ENCODE measurements around the gene LAG3. TPM values are rescaled to one million over a fixed set of nuclear protein-coding genes. Genes with fewer than 3 reads are reported as not detected.

Gene LAG3
- total RNA-seq, 1 experiment from 2014 or later = 1.9 TPM

DNA sequence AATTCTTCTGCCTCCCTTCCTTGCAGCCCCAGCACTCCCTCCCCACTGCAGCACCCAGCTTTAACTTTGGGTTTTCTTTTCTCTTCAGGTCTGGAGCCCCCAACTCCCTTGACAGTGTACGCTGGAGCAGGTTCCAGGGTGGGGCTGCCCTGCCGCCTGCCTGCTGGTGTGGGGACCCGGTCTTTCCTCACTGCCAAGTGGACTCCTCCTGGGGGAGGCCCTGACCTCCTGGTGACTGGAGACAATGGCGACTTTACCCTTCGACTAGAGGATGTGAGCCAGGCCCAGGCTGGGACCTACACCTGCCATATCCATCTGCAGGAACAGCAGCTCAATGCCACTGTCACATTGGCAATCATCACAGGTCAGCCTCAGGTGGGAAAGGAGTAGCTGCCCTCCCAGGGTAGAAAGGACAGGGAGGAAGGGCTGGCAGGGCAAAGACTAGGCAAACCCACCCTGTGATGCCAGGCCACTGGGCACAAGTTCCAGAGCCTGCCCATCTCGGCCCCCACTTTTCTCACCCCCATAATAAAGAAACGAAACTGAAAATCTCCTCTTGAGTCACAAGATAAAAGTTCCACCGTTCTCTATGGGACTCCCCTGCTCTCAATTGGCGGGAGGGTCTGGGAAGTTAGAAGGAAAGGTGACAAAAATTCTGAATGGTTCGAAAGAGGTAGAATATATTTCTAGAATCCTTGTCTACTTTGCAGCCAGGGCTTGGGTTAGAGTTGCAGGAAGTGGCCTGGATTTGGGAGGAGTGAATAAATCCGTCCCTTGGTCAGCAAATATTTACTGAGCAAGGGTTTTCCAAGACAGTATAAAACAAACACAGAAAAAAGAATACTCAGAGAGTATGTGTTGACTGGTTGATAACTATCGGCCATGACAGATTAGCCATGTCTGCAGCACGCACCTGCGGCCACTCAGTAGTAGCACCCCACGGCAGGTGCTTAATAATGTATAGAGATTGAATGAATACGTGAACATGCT, 3.2 kb downstream of the LAG3 start:
- Mint-ChIP-seq H3K27ac (ENCODE audit: unreplicated experiment) (peak overlapping the region; percentile 5), H3K36me3 (ENCODE audit: insufficient read depth, unreplicated experiment) (no peaks in the 10 kb centered on the region), H3K4me3 (ENCODE audit: unreplicated experiment) (peak overlapping the region; percentile 0), H3K4me1 (ENCODE audit: low read depth, unreplicated experiment) (peaks cover 49% of the 10 kb centered on the region), H3K9me3 (ENCODE audit: unreplicated experiment) (no peaks in the 10 kb centered on the region), H3K27me3 (ENCODE audit: insufficient read depth, unreplicated experiment) (no peaks in the 10 kb centered on the region)
- H3K9me3 ChIP-seq = no peaks in the 10 kb centered on the region
- intact Hi-C loops (cut with micrococcal nuclease; ENCODE audit: unreplicated experiment) = loop anchor here (5.0 kb wide), 2 partner anchors 53 to 208 kb away; partner anchors contain the start of genes COPS7A and NOP2
- BruUV-seq (replicated peaks) = no TSS peak
- H3K4me1 ChIP-seq = peaks cover 31% of the 10 kb centered on the region
- ChIA-PET CTCF (interaction anchor here (1.8 to 2.2 kb wide), 2 partner anchors 9 to 22 kb away, joined by 9 to 10 read pairs; partner anchors contain the start of genes MLF2 and PTMS), POLR2A (interaction anchor here (1.4 kb wide), 1 partner anchor 9 kb away, joined by 8 read pairs; the partner anchor contains the start of gene PTMS)
- peak in 1 of 2 experiments; percentile 39 for DNase-seq
- H3K36me3 ChIP-seq (ENCODE audit: control insufficient read depth, insufficient read depth, low read length) = peaks cover 9% of the 10 kb centered on the region; the same call in 1 of the 2 replicates
- no peak overlapping the region for H3K4me3 ChIP-seq (ENCODE audit: low read depth, low read length)
- TF ChIP-seq, protein P1, sequence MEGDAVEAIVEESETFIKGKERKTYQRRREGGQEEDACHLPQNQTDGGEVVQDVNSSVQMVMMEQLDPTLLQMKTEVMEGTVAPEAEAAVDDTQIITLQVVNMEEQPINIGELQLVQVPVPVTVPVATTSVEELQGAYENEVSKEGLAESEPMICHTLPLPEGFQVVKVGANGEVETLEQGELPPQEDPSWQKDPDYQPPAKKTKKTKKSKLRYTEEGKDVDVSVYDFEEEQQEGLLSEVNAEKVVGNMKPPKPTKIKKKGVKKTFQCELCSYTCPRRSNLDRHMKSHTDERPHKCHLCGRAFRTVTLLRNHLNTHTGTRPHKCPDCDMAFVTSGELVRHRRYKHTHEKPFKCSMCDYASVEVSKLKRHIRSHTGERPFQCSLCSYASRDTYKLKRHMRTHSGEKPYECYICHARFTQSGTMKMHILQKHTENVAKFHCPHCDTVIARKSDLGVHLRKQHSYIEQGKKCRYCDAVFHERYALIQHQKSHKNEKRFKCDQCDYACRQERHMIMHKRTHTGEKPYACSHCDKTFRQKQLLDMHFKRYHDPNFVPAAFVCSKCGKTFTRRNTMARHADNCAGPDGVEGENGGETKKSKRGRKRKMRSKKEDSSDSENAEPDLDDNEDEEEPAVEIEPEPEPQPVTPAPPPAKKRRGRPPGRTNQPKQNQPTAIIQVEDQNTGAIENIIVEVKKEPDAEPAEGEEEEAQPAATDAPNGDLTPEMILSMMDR (IDR thresholded peaks at IDR 0.05; ENCODE audit: insufficient read depth in 1 of 2, low read depth in 1 of 2, low read length in 1 of 2, severe bottlenecking in 1 of 2, unreplicated experiment in 1 of 2) = no peak
- H3K27me3 ChIP-seq (replicated peaks; ENCODE audit: control insufficient read depth, insufficient read depth, low read length) = no peaks in the 10 kb centered on the region

DNA sequence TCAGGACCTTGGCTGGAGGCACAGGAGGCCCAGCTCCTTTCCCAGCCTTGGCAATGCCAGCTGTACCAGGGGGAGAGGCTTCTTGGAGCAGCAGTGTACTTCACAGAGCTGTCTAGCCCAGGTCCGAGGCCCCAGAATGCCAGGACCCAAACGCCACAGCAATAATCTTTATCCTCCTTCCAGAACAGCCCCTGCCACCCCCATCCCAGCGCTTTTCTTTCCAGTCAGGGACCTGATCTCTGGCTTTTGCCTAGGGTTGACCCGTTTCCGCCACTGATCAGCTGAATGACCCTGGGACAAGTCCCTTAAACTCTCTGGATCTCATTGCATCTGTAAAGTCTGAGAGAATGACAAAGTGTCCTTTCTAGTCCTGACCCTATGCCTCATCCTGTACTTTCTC, 5.1 kb downstream of the LAG3 start:
- H3K4me3 Mint-ChIP-seq (ENCODE audit: unreplicated experiment) = no peak overlapping the region

More for the DNA sequence above, 5.1 kb downstream of the LAG3 start:
- H3K4me1 ChIP-seq = peaks cover 31% of the 10 kb centered on the region
- Mint-ChIP-seq H3K9me3 (ENCODE audit: unreplicated experiment) (no peaks in the 10 kb centered on the region), H3K27ac (ENCODE audit: unreplicated experiment) (no peak overlapping the region), H3K27me3 (ENCODE audit: insufficient read depth, unreplicated experiment) (no peaks in the 10 kb centered on the region), H3K4me1 (ENCODE audit: low read depth, unreplicated experiment) (peaks cover 43% of the 10 kb centered on the region), H3K36me3 (ENCODE audit: insufficient read depth, unreplicated experiment) (no peaks in the 10 kb centered on the region)
- ChIA-PET POLR2A (interaction anchor here (1.1 to 2.3 kb wide), 2 partner anchors 11 to 24 kb away, joined by 5 to 20 read pairs; partner anchors contain the start of genes MLF2 and PTMS), CTCF (interaction anchor here (0.6 to 3.1 kb wide), 2 partner anchors 11 to 24 kb away, joined by 3 to 51 read pairs; partner anchors contain the start of genes MLF2 and PTMS)
- no peak overlapping the region for H3K4me3 ChIP-seq (ENCODE audit: low read depth, low read length)
- H3K36me3 ChIP-seq (ENCODE audit: control insufficient read depth, insufficient read depth, low read length) = 0 out of 2 replicates have a peak, but pooled peaks cover 1% of the 10 kb centered on the region
- no peak for DNase-seq
- H3K27me3 ChIP-seq (replicated peaks; ENCODE audit: control insufficient read depth, insufficient read depth, low read length) = no peaks in the 10 kb centered on the region
- TF ChIP-seq, protein P1 (IDR thresholded peaks at IDR 0.05; ENCODE audit: insufficient read depth in 1 of 2, low read depth in 1 of 2, low read length in 1 of 2, severe bottlenecking in 1 of 2, unreplicated experiment in 1 of 2) = no peak
- no TSS peak for BruUV-seq (replicated peaks)
- H3K9me3 ChIP-seq = no peaks in the 10 kb centered on the region
- intact Hi-C loops (cut with micrococcal nuclease; ENCODE audit: unreplicated experiment) = loop anchor here (5.0 kb wide), 2 partner anchors 55 to 210 kb away; partner anchors contain the start of genes COPS7A and NOP2
